Activated naive CD4-positive, alpha-beta T cell treated with anti-CD3 and anti-CD28 coated beads, Interleukin-2, amount 50 U/mL, for 16 hours (primary cell): ENCODE results near the gene DZIP1L.

Experiments used
- DNase-seq: peaks from one replicate; pipeline ENCODE4 v3.0.0-alpha.2; 2020

The DZIP1L gene

GRCh38 chr3:138031536-138031935 is 83.9 kb downstream of the DZIP1L start:
- no peak for DNase-seq

GRCh38 chr3:138030734-138031280 is 84.6 kb downstream of the DZIP1L start:
- DNase-seq, result no peak

GRCh38 chr3:138027821-138028220 is 87.6 kb downstream of the DZIP1L start:
- DNase-seq, result no peak

- DNase-seq, result no peak
Observed at GRCh38 chr3:138025553-138025952, 89.9 kb downstream of the DZIP1L start.

GRCh38 chr3:138023754-138024153 is 91.7 kb downstream of the DZIP1L start:
- DNase-seq, result no peak

GRCh38 chr3:138019281-138020069 is 95.9 kb downstream of the DZIP1L start:
- DNase-seq, result no peak

GRCh38 chr3:138016065-138016464 is 99.3 kb downstream of the DZIP1L start:
- no peak for DNase-seq

GRCh38 chr3:138012526-138012925 is 102.9 kb downstream of the DZIP1L start:
- no peak for DNase-seq
